Sigmoid colon (tissue), 4 donors: Measurements from ENCODE around the gene TMEM184C.

Experiments
- EP300 ChIP-seq, 4 donors: sonication (generic); formaldehyde crosslinking; IDR thresholded peaks; one replicate each; pipeline ENCODE4 v1.6.1; 2017; ENCODE audit warnings: antibody characterized with exemption in 4 of 4
- POLR2A ChIP-seq, 2 donors: fragments of 450-650 bp; IDR thresholded peaks; one replicate each; pipeline ENCODE4 v1.6.1; 2016; ENCODE audit warnings: antibody characterized with exemption in 2 of 2, mild to moderate bottlenecking in 2 of 2, moderate library complexity in 2 of 2
- POLR2AphosphoS5 ChIP-seq, 4 donors: sonication (generic); formaldehyde crosslinking; IDR thresholded peaks; one replicate each; pipeline ENCODE4 v1.6.1; 2017; ENCODE audit warnings: antibody characterized with exemption in 4 of 4
- TF ChIP-seq, protein P1 (sequence below), 4 experiments: fragments of 450-650 bp in 3 of 4; fragments of 200-600 bp in 1 of 4; IDR thresholded peaks; one replicate each; pipeline ENCODE4 v1.5.1; 2016 to 2019; ENCODE audit warnings: antibody characterized with exemption in 4 of 4, mild to moderate bottlenecking in 3 of 4, moderate library complexity in 2 of 4

DNA sequence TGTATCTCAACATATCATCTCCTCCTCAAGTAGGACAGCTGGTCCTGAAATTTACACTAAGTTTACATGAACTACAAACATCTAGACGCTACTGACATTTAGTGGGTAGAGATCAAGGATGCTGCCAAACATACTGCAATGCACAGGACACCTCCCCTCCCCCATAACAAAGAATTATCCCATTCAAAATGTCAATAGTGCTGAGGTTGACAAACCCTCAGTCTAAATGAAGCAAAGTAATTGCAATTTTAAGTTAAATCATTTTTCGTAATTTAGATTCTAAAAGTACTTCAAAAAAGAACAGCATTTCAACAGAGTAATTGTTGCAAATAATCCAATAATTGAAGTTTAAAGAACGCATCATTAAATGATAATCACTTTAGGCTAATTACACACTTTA, 65.6 kb downstream of the TMEM184C start:
- TF ChIP-seq, protein P1, sequence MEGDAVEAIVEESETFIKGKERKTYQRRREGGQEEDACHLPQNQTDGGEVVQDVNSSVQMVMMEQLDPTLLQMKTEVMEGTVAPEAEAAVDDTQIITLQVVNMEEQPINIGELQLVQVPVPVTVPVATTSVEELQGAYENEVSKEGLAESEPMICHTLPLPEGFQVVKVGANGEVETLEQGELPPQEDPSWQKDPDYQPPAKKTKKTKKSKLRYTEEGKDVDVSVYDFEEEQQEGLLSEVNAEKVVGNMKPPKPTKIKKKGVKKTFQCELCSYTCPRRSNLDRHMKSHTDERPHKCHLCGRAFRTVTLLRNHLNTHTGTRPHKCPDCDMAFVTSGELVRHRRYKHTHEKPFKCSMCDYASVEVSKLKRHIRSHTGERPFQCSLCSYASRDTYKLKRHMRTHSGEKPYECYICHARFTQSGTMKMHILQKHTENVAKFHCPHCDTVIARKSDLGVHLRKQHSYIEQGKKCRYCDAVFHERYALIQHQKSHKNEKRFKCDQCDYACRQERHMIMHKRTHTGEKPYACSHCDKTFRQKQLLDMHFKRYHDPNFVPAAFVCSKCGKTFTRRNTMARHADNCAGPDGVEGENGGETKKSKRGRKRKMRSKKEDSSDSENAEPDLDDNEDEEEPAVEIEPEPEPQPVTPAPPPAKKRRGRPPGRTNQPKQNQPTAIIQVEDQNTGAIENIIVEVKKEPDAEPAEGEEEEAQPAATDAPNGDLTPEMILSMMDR (IDR thresholded peaks at IDR 0.05), result no peak
- TF ChIP-seq POLR2AphosphoS5 (IDR thresholded peaks at IDR 0.05), result no peak
- TF ChIP-seq EP300 (IDR thresholded peaks at IDR 0.05), result no peak
- no peak for TF ChIP-seq POLR2A (IDR thresholded peaks at IDR 0.05)
